Spleen (tissue), 11 donors: Measurements from ENCODE around the gene SLC6A18. TPM values are rescaled to one million over a fixed set of nuclear protein-coding genes. Genes with fewer than 3 reads are reported as not detected.

Experiments
- DNase-seq: peaks from one replicate; pipeline ENCODE4 v3.0.0-alpha.2; 2020
- H3K27ac ChIP-seq, 8 donors: fragments of 200-600 bp; sonication (generic) in 7 of 8; 1 replicate in 4 of 8; 2 replicates in 4 of 8; pipeline versions ENCODE4 v1.5.0 to v1.8.0; 2016 to 2021; ENCODE audit warnings: inconsistent platforms in 4 of 8, mild to moderate bottlenecking in 4 of 8, moderate library complexity in 1 of 8
- H3K27me3 ChIP-seq, 7 donors: fragments of 200-600 bp; sonication (generic) in 6 of 7; replicated peaks in 1 of 7; 1 replicate in 4 of 7; 2 replicates in 3 of 7; pipeline versions ENCODE4 v1.5.0 to v1.8.0; 2016 to 2021; ENCODE audit warnings: inconsistent platforms in 3 of 7, mild to moderate bottlenecking in 1 of 7
- H3K36me3 ChIP-seq, 6 donors: fragments of 200-600 bp; sonication (generic) in 5 of 6; 1 replicate in 4 of 6; 2 replicates in 2 of 6; pipeline versions ENCODE4 v1.5.0 to v1.8.0; 2016 to 2021; ENCODE audit warnings: inconsistent platforms in 2 of 6
- H3K4me1 ChIP-seq, 6 donors: fragments of 200-600 bp; sonication (generic) in 5 of 6; 1 replicate in 3 of 6; 2 replicates in 3 of 6; pipeline versions ENCODE4 v1.5.0 to v1.8.0; 2016 to 2021; ENCODE audit warnings: inconsistent platforms in 3 of 6
- H3K4me3 ChIP-seq, 8 donors: fragments of 200-600 bp; sonication (generic) in 7 of 8; 1 replicate in 4 of 8; 2 replicates in 4 of 8; pipeline versions ENCODE4 v1.5.0 to v1.8.0; 2016 to 2021; ENCODE audit warnings: inconsistent platforms in 4 of 8, mild to moderate bottlenecking in 4 of 8, moderate library complexity in 2 of 8
- H3K9me3 ChIP-seq, 8 donors: fragments of 200-600 bp; sonication (generic) in 7 of 8; 1 replicate in 4 of 8; 2 replicates in 4 of 8; pipeline versions ENCODE4 v1.5.0 to v1.8.0; 2016 to 2021; ENCODE audit warnings: inconsistent platforms in 4 of 8
- POLR2A ChIP-seq, 3 donors: fragments of 450-650 bp; IDR thresholded peaks; one replicate each; pipeline ENCODE4 v1.5.1; 2017; ENCODE audit warnings: antibody characterized with exemption in 3 of 3, mild to moderate bottlenecking in 1 of 3
- POLR2AphosphoS5 ChIP-seq, 3 donors: sonication (generic); formaldehyde crosslinking; IDR thresholded peaks; one replicate each; pipeline ENCODE4 v1.5.1; 2017; ENCODE audit warnings: antibody characterized with exemption in 3 of 3
- WGBS, 5 donors: extraction: QIAGEN DNeasy Blood & Tissue Kit in 3 of 5; methylation state at CpG; one replicate each; pipeline versions ENCODE4 v1.1.5 to v1.1.7; 2013 to 2018; 5-methylcytosine and 5-hydroxymethylcytosine counted together
- intact Hi-C: fragments of 100-400 bp; cut with DNase I; formaldehyde crosslinking; loops from one replicate; pipeline ENCODE4 v1.15.0; 2023; ENCODE audit warnings: low total_unique reads
- polyA plus RNA-seq, 3 donors: library from polyadenylated mRNA; stranded (reverse); fragments of 200-250 nt; gene quantifications; one replicate each; pipeline ENCODE4 v1.2.1, GENCODE V29; 2013
- total RNA-seq, 7 donors: library from RNA; depleted of rRNA in 3 of 7; stranded (reverse); fragments of >200 nt in 3 of 7; fragmentation: NEBNext Ultra II Directional in 4 of 7; extraction: Animal tissue kit (Norgen Biotek cat#: 25700) in 4 of 7; gene quantifications; one replicate each; pipeline versions ENCODE4 v1.1.0 to v1.2.1, GENCODE V29; 2016 to 2021
- TF ChIP-seq, protein P1 (sequence below), 11 experiments: fragments of 200-600 bp in 7 of 11; fragments of 450-650 bp in 4 of 11; sonication (generic) in 4 of 11; IDR thresholded peaks in 8 of 11; conservative IDR thresholded peaks in 3 of 11; 1 replicate in 7 of 11; 2 replicates in 4 of 11; pipeline versions ENCODE4 v1.4.0 to v1.8.0; 2016 to 2021; ENCODE audit warnings: antibody characterized with exemption in 11 of 11, inconsistent platforms in 4 of 11, mild to moderate bottlenecking in 1 of 11
- donor health status: healthy with polysubstance abuse.
- donor health status: DM: no; HTN: no; CAD: no; lungs with moderate emphysema.
- donor health status: DM: no; HTN: no; CAD: no.
- donor health status: Bipolar disorder and iron deficiency.
- donor health status: healthy.
- donor health status: DM: no; HTN: no; CAD: no.
- donor health status: DM: yes; HTN: yes; CAD: no.

SLC6A18 gene
- total and polyA plus RNA-seq, 10 donors = not detected

DNA sequence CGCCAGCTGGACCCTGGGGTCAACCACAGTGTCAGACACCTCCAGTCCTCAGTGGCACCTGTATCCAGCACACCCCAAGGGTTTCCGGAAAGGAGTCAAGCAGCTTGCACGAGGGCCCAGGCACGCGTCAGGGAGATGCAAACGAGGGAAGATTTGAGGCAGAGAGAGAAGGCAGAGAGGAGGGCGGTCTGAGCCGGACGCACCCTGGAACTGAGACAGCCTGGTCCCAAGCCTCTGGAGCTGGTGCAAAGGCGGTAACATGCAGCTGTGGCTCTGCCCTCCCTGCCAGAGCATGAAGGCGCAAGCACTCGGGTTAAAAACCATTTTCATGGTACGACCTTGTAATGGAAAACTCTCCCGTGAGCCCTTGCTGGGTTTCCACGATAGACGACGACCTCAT is 32.2 kb downstream of the SLC6A18 start:
- no peaks in the 10 kb centered on the region for H3K36me3 ChIP-seq
- H3K4me1 ChIP-seq = peaks cover 0 to 12% (median 3%) of the 10 kb centered on the region in 6 donors
- TF ChIP-seq, protein P1, sequence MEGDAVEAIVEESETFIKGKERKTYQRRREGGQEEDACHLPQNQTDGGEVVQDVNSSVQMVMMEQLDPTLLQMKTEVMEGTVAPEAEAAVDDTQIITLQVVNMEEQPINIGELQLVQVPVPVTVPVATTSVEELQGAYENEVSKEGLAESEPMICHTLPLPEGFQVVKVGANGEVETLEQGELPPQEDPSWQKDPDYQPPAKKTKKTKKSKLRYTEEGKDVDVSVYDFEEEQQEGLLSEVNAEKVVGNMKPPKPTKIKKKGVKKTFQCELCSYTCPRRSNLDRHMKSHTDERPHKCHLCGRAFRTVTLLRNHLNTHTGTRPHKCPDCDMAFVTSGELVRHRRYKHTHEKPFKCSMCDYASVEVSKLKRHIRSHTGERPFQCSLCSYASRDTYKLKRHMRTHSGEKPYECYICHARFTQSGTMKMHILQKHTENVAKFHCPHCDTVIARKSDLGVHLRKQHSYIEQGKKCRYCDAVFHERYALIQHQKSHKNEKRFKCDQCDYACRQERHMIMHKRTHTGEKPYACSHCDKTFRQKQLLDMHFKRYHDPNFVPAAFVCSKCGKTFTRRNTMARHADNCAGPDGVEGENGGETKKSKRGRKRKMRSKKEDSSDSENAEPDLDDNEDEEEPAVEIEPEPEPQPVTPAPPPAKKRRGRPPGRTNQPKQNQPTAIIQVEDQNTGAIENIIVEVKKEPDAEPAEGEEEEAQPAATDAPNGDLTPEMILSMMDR (IDR thresholded peaks at IDR 0.05 in 8 of 11, conservative IDR thresholded peaks at IDR 0.05 in 3 of 11) = no peak
- TF ChIP-seq POLR2AphosphoS5 (IDR thresholded peaks at IDR 0.05) (no peak), POLR2A (IDR thresholded peaks at IDR 0.05) (no peak)
- intact Hi-C loops = no loop called here
- DNase-seq = no peak
- no peak overlapping the region for H3K27ac ChIP-seq
- H3K4me3 ChIP-seq = no peak overlapping the region
- H3K27me3 ChIP-seq = peaks cover 0 to 6% (median 0%) of the 10 kb centered on the region in 7 donors
- H3K9me3 ChIP-seq = peaks cover 0 to 24% (median 15%) of the 10 kb centered on the region in 8 donors
- 86 to 92% (median 86%) methylated on average over 17 of the region's 17 CpGs for WGBS, 5 donors

DNA sequence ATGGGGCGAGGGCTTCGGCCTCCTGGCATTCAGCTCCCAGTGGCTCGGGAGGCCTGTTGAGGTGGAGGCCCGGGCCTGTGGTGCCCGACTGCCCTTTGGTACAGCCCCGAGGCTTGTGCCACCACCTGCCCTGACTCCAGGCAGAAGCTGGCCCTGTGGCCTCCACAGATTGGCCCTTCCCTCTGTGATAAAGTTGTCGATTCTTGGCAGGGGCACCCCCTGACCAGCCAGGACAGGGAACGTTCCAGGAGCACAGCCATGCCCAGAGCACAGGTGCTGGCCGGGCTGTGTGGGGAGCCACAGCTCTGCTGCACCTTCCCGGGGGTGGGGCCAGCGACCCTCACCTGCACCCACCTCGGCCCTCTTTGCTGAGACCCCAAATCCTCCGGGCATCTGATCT is 32.7 kb downstream of the SLC6A18 start:
- H3K36me3 ChIP-seq = no peaks in the 10 kb centered on the region
- intact Hi-C loops = no loop called here
- TF ChIP-seq POLR2AphosphoS5 (IDR thresholded peaks at IDR 0.05) (no peak), POLR2A (IDR thresholded peaks at IDR 0.05) (no peak)
- TF ChIP-seq, protein P1 (IDR thresholded peaks at IDR 0.05 in 8 of 11, conservative IDR thresholded peaks at IDR 0.05 in 3 of 11) = no peak
- peaks cover 0 to 6% (median 0%) of the 10 kb centered on the region in 7 donors for H3K27me3 ChIP-seq
- no peak overlapping the region for H3K27ac ChIP-seq
- no peak overlapping the region for H3K4me3 ChIP-seq
- H3K9me3 ChIP-seq = peaks cover 2 to 29% (median 20%) of the 10 kb centered on the region in 8 donors
- no peak for DNase-seq
- peaks cover 0 to 12% (median 3%) of the 10 kb centered on the region in 6 donors for H3K4me1 ChIP-seq
- WGBS, 5 donors = 87 to 95% (median 90%) methylated on average over 10 to 13 of the region's 13 CpGs

DNA sequence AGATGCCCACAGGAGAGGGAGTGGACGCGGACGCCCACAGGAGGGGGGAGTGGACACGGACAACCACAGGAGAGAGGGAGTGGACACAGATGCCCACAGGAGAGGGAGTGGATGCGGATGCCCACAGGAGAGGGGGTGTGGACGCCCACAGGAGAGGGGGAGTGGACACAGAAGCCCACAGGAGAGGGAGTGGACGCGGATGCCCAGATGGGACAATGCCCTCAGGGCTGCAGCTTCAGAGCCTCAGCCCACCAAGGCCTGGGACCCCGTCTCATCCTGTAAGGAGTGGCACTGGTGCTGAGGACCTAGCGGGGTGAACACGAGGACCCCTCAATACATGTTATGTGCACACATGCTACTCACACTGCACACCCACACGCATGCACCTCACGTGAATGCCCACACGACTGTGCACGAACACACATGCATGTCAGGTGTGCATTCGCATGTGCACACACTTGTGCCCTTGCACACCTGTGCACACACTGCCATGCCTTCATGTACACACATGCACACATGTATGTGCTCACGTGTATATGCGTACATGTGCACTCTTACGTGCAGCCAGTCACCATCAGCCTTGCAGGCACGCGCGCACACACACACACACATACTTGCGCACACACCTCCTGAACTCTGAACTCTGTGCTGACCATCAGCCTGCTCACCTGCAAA is 34.8 kb downstream of the SLC6A18 start:
- intact Hi-C loops = no loop called here
- no peaks in the 10 kb centered on the region for H3K36me3 ChIP-seq
- WGBS, 5 donors = 91 to 98% (median 95%) methylated on average over 23 of the region's 23 CpGs
- no peak for TF ChIP-seq POLR2A (IDR thresholded peaks at IDR 0.05)
- TF ChIP-seq, protein P1 (IDR thresholded peaks at IDR 0.05 in 8 of 11, conservative IDR thresholded peaks at IDR 0.05 in 3 of 11) = no peak
- DNase-seq = no peak
- H3K27me3 ChIP-seq = peaks cover 0 to 5% (median 0%) of the 10 kb centered on the region in 7 donors
- H3K9me3 ChIP-seq = peaks cover 2 to 44% (median 27%) of the 10 kb centered on the region in 8 donors
- no peak overlapping the region for H3K4me3 ChIP-seq
- peaks cover 0 to 9% (median 3%) of the 10 kb centered on the region in 6 donors for H3K4me1 ChIP-seq
- no peak overlapping the region for H3K27ac ChIP-seq

DNA sequence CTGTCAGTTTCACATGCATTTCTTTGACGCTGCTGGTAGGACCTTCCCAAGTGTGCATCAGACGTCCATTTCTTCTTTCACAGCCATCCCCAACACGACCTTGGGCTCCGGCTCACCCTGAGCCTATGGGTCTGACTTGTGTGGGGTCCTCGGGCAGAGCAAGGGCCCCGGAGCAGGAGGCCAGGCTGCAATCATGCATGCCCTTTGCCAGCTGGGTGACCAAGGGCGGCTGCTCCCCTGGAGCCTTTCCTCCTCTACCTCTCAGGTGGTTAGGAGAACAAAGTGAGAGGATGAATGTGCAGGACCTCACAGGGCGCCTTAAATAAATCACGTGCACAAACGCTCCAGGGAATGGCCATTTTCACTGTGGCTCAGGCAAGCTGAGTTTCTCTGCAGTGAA is 36.5 kb downstream of the SLC6A18 start:
- Histone ChIP-seq H3K27me3 (peaks cover 0 to 4% (median 0%) of the 10 kb centered on the region in 7 donors), H3K4me3 (no peak overlapping the region), H3K27ac (no peak overlapping the region), H3K36me3 (no peaks in the 10 kb centered on the region), H3K4me1 (no peaks in the 10 kb centered on the region), H3K9me3 (peaks cover 2 to 44% (median 27%) of the 10 kb centered on the region in 8 donors)
- intact Hi-C loops = no loop called here
- DNase-seq = no peak
- WGBS, 5 donors = 82 to 94% (median 92%) methylated on average over 10 of the region's 10 CpGs
- TF ChIP-seq POLR2AphosphoS5 (IDR thresholded peaks at IDR 0.05) (no peak), POLR2A (IDR thresholded peaks at IDR 0.05) (no peak)
- TF ChIP-seq, protein P1 (IDR thresholded peaks at IDR 0.05 in 8 of 11, conservative IDR thresholded peaks at IDR 0.05 in 3 of 11) = no peak
